Activated CD4-positive, alpha-beta T cell treated with anti-CD3 and anti-CD28 coated beads, Interleukin-2, amount 10 ng/mL, durations not matched to agents 24 days and 14 days (primary cell): ENCODE data around the gene FBXW5. TPM values are rescaled to one million over a fixed set of nuclear protein-coding genes. Genes with fewer than 3 reads are reported as not detected.

Experiments
- DNase-seq: peaks from one replicate; pipeline ENCODE4 v3.0.0; 2022
- H3K27ac Mint-ChIP-seq: one replicate; pipeline ENCODE4 v1.8.0; 2022; ENCODE audit warnings: mild to moderate bottlenecking, mixed read lengths
- H3K27me3 Mint-ChIP-seq: one replicate; pipeline ENCODE4 v1.8.0; 2022; ENCODE audit warnings: mixed read lengths
- H3K36me3 Mint-ChIP-seq: one replicate; pipeline ENCODE4 v1.8.0; 2022; ENCODE audit warnings: low read depth, mild to moderate bottlenecking, mixed read lengths
- H3K4me1 Mint-ChIP-seq: one replicate; pipeline ENCODE4 v1.8.0; 2021; ENCODE audit warnings: mixed read lengths
- H3K4me3 Mint-ChIP-seq: one replicate; pipeline ENCODE4 v1.8.0; 2022; ENCODE audit warnings: mild to moderate bottlenecking, moderate library complexity, mixed read lengths
- H3K9me3 Mint-ChIP-seq: one replicate; pipeline ENCODE4 v1.8.0; 2021; ENCODE audit warnings: mixed read lengths
- intact Hi-C: fragments of 100-400 bp; cut with micrococcal nuclease; formaldehyde crosslinking; loops from one replicate; pipeline ENCODE4 v1.15.1; 2023
- total RNA-seq: library from RNA; stranded (reverse); gene quantifications from 2 replicates; pipeline ENCODE4 v1.2.3, GENCODE V29; 2022

Gene FBXW5
- total RNA-seq, 1 donor from 2014 or later, result 93.6 TPM

GRCh38 chr9:136952876-136953770 is 8.6 kb upstream of the FBXW5 start:
- peaks cover 3% of the 10 kb centered on the region for H3K4me1 Mint-ChIP-seq
- no peak overlapping the region for H3K4me3 Mint-ChIP-seq
- DNase-seq, result no peak
- peaks cover 12% of the 10 kb centered on the region for H3K9me3 Mint-ChIP-seq
- H3K27ac Mint-ChIP-seq, result no peak overlapping the region
- H3K36me3 Mint-ChIP-seq, result peaks cover 2% of the 10 kb centered on the region
- no peaks in the 10 kb centered on the region for H3K27me3 Mint-ChIP-seq
- intact Hi-C loops, result no loop called here

- Mint-ChIP-seq H3K36me3 (peaks cover 2% of the 10 kb centered on the region), H3K4me1 (peaks cover 3% of the 10 kb centered on the region), H3K27me3 (no peaks in the 10 kb centered on the region), H3K27ac (no peak overlapping the region), H3K9me3 (peaks cover 9% of the 10 kb centered on the region), H3K4me3 (no peak overlapping the region)
- DNase-seq, result no peak
- intact Hi-C loops, result no loop called here
Observed at GRCh38 chr9:136952321-136952850, 7.8 kb upstream of the FBXW5 start.

GRCh38 chr9:136951541-136952320 is 7.2 kb upstream of the FBXW5 start, which contains the start of gene LCN12:
TSS of gene LCN12 (plus strand) at chr9:136952273. CDS start at chr9:136952328, 55 bp downstream.
- Mint-ChIP-seq H3K27ac (no peak within 1 kb of the TSS), H3K4me3 (no peak within 1 kb of the TSS), H3K4me1 (peaks cover 3% of the 10 kb centered on the region), H3K9me3 (peaks cover 7% of the 10 kb centered on the region), H3K27me3 (no peaks in the 10 kb centered on the region), H3K36me3 (peaks cover 2% of the 10 kb centered on the region)
- no peak for DNase-seq
- intact Hi-C loops, result no loop called here

- no peaks in the 10 kb centered on the region for H3K36me3 Mint-ChIP-seq
- no peak for DNase-seq
- intact Hi-C loops, result no loop called here
- H3K9me3 Mint-ChIP-seq, result no peaks in the 10 kb centered on the region
- H3K27me3 Mint-ChIP-seq, result no peaks in the 10 kb centered on the region
- peak overlapping the region; percentile 89 for H3K27ac Mint-ChIP-seq
- H3K4me1 Mint-ChIP-seq, result peaks cover 3% of the 10 kb centered on the region
- H3K4me3 Mint-ChIP-seq, result peak overlapping the region; percentile 87
Observed at GRCh38 chr9:136950656-136951276, 6.2 kb upstream of the FBXW5 start.

- peak overlapping the region; percentile 88 for H3K4me3 Mint-ChIP-seq
- intact Hi-C loops, result no loop called here
Observed at GRCh38 chr9:136949817-136950655, 5.5 kb upstream of the FBXW5 start.

GRCh38 chr9:136949239-136949816 is 4.8 kb upstream of the FBXW5 start:
- Mint-ChIP-seq H3K9me3 (no peaks in the 10 kb centered on the region), H3K27ac (peak overlapping the region; percentile 76), H3K4me1 (peaks cover 7% of the 10 kb centered on the region), H3K27me3 (no peaks in the 10 kb centered on the region), H3K4me3 (peak overlapping the region; percentile 88), H3K36me3 (no peaks in the 10 kb centered on the region)
- intact Hi-C loops, result no loop called here
- no peak for DNase-seq

More at GRCh38 chr9:136949817-136950655, 5.5 kb upstream of the FBXW5 start:
- peak; percentile 99 for DNase-seq
- H3K36me3 Mint-ChIP-seq, result no peaks in the 10 kb centered on the region
- no peaks in the 10 kb centered on the region for H3K27me3 Mint-ChIP-seq
- H3K4me1 Mint-ChIP-seq, result peaks cover 3% of the 10 kb centered on the region
- no peaks in the 10 kb centered on the region for H3K9me3 Mint-ChIP-seq
- peak overlapping the region; percentile 89 for H3K27ac Mint-ChIP-seq

- Mint-ChIP-seq H3K27me3 (no peaks in the 10 kb centered on the region), H3K4me3 (peak overlapping the region; percentile 88), H3K27ac (no peak overlapping the region), H3K36me3 (peaks cover 3% of the 10 kb centered on the region), H3K4me1 (peaks cover 7% of the 10 kb centered on the region), H3K9me3 (no peaks in the 10 kb centered on the region)
- intact Hi-C loops, result no loop called here
- DNase-seq, result peak; percentile 61
Observed at GRCh38 chr9:136947955-136948510, 3.5 kb upstream of the FBXW5 start.

- H3K4me3 Mint-ChIP-seq, result no peak overlapping the region
- peaks cover 4% of the 10 kb centered on the region for H3K36me3 Mint-ChIP-seq
- peaks cover 7% of the 10 kb centered on the region for H3K4me1 Mint-ChIP-seq
- no peak overlapping the region for H3K27ac Mint-ChIP-seq
- no peaks in the 10 kb centered on the region for H3K27me3 Mint-ChIP-seq
- intact Hi-C loops, result no loop called here
- no peaks in the 10 kb centered on the region for H3K9me3 Mint-ChIP-seq
- peak; percentile 59 for DNase-seq
Observed at GRCh38 chr9:136947028-136947891, 2.7 kb upstream of the FBXW5 start.

GRCh38 chr9:136946228-136947027 is 1.9 kb upstream of the FBXW5 start:
- peaks cover 9% of the 10 kb centered on the region for H3K36me3 Mint-ChIP-seq
- intact Hi-C loops, result no loop called here
- H3K27me3 Mint-ChIP-seq, result no peaks in the 10 kb centered on the region
- no peak for DNase-seq
- H3K4me3 Mint-ChIP-seq, result no peak overlapping the region
- H3K27ac Mint-ChIP-seq, result no peak overlapping the region
- no peaks in the 10 kb centered on the region for H3K9me3 Mint-ChIP-seq
- peaks cover 7% of the 10 kb centered on the region for H3K4me1 Mint-ChIP-seq

GRCh38 chr9:136945333-136946227 is 1.0 kb upstream of the FBXW5 start:
- peaks cover 5% of the 10 kb centered on the region for H3K4me1 Mint-ChIP-seq
- H3K36me3 Mint-ChIP-seq, result peaks cover 12% of the 10 kb centered on the region
- no peaks in the 10 kb centered on the region for H3K27me3 Mint-ChIP-seq
- intact Hi-C loops, result no loop called here
- no peak overlapping the region for H3K27ac Mint-ChIP-seq
- no peak overlapping the region for H3K4me3 Mint-ChIP-seq
- DNase-seq, result no peak
- H3K9me3 Mint-ChIP-seq, result no peaks in the 10 kb centered on the region
